Activated CD4-positive, CD25-positive, alpha-beta regulatory T cell treated with anti-CD3 and anti-CD28 coated beads, Interleukin-2, amount 50 U/mL, for 72 hours (primary cell): ENCODE results near the gene JHY.
"Not testable (repeated sequence)": the region's sequence is repeated elsewhere in the genome, so short reads cannot be mapped to it uniquely, and the experiment has no call there.

ENCODE experiments used
- DNase-seq: peaks from one replicate; pipeline ENCODE4 v3.0.0; 2021

Gene JHY

GRCh38 chr11:122882189-122882856 is at the start of gene JHY:
Gene JHY, plus strand, starts transcription at chr11:122882759. Its CDS starts 3,091 bp downstream, at chr11:122885850.
- no peak for DNase-seq

DNA sequence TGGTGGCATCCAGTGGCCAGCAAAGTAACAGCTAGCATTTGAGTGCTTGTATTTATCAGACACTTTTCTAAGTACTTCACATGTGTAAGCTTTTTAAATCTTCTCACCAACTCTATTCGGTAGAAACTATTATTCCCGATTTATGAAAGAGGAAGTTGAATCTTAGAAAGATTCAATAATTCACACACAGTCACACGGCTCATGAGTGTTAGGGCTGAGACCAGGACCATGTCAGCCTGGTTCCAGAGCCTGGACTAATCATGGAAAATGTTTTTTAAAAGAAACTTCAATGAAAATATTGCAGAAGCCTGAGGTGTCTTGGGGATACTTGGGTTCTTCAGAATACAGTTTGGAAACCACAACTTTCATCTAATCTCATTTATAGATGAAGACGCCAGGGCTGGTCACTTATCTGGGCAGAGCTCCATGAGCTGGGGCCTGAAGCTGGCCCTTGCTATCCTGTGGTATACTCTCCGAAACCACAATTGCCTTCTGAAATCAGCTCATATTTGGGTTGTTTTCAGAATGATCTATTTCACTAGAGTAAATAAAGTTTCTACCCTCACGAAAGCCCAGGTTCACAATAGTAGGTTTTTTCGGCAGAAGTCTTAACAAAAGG is 48.6 kb upstream of the JHY start:
- no peak for DNase-seq

- no peak for DNase-seq
Observed at GRCh38 chr11:122836916-122837315, 45.6 kb upstream of the JHY start.

DNA sequence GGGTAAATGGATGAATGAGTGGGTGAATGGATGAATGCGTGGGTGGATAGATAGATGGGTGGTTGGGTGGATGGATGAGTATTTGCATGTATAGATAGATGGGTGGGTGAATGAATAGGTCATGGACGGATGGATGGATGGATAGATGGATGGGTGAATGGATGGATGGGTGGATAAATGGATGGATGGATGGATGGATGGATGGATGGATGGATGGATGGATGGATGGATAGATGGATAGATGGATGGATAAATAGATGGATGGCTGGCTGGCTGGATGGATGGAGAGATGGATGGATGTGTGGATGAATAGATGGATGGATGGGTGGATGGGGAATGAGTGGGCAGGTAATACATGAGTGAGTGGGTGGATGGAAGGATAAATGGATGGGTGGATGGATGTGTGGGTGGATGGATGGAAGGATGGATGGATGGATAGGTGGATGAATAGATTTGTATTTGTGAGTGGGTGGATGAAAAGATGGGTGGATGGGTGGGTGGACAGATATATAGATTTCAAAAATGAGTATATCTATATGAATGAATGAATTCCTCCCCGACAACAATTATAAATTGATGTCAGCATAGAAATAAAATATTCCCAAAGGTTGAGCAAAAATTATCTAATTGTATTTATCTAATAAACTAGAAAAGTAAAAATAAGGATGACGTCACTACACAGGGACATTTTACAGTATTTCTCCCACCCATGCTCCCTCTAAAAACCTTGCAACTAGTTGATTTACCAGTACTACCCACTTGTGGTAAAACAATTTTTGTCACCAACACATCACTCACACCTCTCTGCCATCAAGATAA is 44.8 kb upstream of the JHY start:
- DNase-seq = no peak

- no peak for DNase-seq
Observed at GRCh38 chr11:122843281-122844141, 39.0 kb upstream of the JHY start.

- no peak for DNase-seq
Observed at GRCh38 chr11:122847466-122847865, 35.1 kb upstream of the JHY start.

DNA sequence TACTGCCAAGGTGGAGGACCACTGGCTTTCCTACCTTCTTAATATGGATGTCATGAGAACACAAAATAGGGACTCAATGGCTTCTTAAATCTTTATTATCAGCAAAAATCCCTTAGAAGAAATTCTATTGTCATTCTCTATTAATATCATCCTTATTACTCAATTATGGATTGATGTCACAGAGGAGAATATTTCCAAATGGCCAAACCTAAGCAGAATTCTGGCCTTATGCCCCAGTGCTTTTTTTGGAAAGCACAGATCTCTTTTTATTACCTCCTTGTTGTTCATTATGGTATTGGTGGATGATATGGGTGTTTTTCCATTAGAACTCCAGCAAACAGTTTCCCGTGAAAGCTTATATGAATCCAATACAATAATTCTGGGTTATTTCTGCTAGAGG is 34.4 kb upstream of the JHY start:
- no peak for DNase-seq

DNA sequence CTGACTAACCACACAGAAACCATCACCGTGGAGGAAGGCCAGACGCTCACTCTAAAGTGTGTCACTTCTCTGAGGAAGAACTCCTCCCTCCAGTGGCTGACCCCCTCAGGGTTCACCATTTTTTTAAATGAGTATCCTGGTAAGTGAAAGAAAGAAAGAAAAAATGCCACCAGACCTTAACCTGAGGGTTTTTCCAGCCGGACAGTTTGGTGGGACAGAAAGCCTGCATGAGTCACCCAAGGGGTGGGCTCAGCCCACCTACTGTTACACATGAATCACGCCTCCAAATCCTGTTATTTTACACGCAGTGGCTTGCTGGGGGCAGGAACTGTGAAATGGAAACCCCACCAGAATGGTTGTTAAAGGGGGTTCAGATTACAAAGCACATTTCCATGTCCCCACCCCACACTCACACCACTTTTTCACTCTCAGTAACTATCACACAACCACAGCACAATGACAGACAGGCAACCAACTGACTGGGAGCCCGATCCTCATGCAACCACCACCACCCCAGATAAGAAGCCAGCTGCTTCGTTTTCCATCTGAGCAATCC is 32.4 kb upstream of the JHY start:
- no peak for DNase-seq

GRCh38 chr11:122851366-122851966 is 31.1 kb upstream of the JHY start:
- no peak for DNase-seq

GRCh38 chr11:122852074-122852795 is 30.3 kb upstream of the JHY start:
- DNase-seq = no peak

GRCh38 chr11:122852796-122853160 is 29.8 kb upstream of the JHY start:
- no peak for DNase-seq

DNA sequence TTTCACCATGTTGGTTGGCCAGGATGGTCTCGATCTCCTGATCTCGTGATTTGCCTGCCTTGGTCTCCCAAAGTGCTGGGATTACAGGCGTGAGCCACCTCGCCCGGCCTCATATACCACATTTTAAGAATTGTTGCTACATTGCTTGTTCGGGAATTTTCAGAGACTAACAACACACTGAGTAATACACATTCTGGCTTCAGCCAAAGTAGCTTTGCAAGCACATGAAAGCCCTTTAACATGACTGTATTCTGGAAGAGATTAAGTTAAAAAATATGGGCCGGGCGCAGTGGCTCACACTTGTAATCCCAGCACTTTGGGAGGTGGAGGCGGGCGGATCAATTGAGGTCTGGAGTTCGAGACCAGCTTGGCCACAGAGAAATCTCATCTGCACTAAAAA is 29.3 kb upstream of the JHY start:
- DNase-seq = no peak

DNA sequence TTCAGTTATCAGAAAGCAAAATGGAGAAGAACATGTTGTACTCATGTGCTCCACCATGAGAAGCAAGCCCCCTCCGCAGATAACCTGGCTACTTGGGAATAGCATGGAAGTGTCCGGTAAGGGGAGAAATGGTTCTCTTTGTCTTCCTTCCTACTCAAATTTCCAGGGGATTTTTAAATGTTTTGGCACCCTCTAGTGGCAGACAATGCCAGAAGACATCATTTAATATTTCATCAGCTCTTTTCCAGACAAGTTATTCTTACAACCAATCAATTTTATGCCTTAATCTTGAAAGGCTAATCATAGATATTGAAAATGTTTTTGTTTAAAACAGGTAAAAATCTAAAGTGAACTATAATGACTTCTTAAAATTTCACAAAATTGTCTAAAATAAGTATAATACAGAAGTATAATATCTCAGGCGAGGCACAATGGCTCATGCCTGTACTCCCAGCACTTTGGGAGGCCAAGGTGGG is 28.6 kb upstream of the JHY start:
- DNase-seq = no peak

- no peak for DNase-seq
Observed at GRCh38 chr11:122861631-122862030, 20.9 kb upstream of the JHY start.

- no peak for DNase-seq
Observed at GRCh38 chr11:122862091-122862490, 20.5 kb upstream of the JHY start.

DNA sequence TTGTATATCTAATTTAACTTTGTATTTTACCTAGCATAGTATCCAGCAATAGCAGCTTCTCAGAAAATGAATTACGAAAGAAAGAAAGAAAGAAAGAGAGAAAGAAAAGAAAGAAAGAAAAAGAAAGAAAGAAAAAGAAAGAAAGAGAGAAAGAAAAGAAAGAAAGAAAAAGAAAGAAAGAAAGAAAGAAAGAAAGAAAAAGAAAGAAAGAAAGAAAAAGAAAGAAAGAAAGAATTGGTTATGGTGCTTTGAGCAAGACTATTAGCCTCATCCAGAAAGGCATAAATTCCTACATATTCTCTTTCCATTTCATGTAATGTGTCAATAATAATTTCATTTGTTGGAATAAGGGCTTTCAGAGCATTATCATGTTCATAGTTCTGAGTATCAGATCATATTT is 19.4 kb upstream of the JHY start:
- DNase-seq = not testable (repeated sequence)

DNA sequence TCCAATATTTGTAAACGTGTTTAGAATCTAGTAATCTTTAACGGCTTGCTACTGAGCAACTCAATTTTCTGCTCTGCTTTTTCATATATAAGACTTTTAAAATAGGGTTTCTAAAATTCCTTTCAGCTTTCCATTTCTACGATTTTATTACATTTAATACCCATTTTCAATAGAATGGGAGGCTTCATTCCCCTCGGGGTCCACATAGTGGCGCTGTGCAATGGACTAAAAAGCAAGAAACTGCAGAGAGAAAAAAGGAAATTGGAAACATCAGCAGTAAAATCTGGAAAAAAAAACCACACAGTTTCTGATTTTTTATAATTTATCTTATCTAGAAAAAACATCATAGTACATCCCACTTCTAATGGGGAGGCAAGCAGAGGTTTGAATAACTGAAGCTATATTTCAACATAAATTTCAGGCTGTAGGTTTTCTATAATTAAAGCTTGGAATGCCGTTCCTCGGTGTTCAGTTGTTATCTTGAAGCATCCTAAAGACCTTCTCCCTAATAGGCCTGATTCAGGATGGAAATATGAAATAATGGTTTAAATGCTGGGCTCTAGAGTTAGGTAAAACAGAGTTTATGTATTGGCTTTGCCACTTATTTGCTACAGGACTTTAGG is 18.7 kb upstream of the JHY start:
- no peak for DNase-seq

GRCh38 chr11:122864386-122865115 is 18.0 kb upstream of the JHY start:
- DNase-seq = no peak

GRCh38 chr11:122869622-122870021 is 12.9 kb upstream of the JHY start:
- no peak for DNase-seq

GRCh38 chr11:122871302-122871701 is 11.3 kb upstream of the JHY start:
- no peak for DNase-seq
